DMS53 treated with DMSO at 0.1 percent for 48 hours (cell line): Measurements from ENCODE around the gene PLIN3.
"Not testable (repeated sequence)": the region's sequence is repeated elsewhere in the genome, so short reads cannot be mapped to it uniquely, and the experiment has no call there.

Source experiments
- DNase-seq: peaks from one replicate; lab custom pipeline; 2025; ENCODE audit not compliant: unreplicated experiment; lab: John Stamatoyannopoulos, UW

Gene PLIN3

DNA sequence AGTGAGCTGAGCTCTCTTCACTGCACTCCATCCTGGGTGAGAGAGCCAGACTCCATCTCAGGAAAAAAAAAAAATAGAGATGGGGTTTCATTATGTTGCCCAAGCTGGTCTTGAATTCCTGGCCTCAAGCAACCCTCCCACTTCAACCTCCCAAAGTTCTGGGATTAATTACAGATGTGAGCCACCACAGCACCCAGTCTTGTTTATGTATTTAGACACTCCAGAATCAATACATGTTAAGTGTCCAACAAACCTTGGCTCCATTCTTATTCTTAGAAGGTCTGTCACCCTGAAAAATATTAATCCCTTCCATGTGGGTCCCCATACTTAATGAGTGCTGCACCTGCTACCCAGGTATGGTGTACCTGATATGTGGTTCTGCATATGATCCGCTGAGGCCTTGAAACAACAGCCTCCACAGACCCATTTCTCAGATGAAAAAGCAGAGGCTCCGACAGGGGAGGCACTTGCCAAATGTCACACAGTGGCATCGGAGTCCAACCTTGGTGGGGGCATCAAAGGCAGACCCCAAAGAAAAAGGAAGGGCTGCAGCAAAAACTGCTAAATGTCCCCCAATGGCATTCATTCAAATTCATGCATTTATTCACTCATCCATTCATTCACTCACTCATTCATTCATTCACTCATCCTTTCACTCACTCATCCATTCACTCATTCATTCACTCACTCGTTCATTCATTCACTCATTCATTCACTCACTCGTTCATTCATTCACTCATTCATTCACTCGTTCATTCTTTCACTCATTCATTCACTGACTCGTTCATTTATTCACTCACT, 52.6 kb downstream of the PLIN3 start:
- DNase-seq: no peak

DNA sequence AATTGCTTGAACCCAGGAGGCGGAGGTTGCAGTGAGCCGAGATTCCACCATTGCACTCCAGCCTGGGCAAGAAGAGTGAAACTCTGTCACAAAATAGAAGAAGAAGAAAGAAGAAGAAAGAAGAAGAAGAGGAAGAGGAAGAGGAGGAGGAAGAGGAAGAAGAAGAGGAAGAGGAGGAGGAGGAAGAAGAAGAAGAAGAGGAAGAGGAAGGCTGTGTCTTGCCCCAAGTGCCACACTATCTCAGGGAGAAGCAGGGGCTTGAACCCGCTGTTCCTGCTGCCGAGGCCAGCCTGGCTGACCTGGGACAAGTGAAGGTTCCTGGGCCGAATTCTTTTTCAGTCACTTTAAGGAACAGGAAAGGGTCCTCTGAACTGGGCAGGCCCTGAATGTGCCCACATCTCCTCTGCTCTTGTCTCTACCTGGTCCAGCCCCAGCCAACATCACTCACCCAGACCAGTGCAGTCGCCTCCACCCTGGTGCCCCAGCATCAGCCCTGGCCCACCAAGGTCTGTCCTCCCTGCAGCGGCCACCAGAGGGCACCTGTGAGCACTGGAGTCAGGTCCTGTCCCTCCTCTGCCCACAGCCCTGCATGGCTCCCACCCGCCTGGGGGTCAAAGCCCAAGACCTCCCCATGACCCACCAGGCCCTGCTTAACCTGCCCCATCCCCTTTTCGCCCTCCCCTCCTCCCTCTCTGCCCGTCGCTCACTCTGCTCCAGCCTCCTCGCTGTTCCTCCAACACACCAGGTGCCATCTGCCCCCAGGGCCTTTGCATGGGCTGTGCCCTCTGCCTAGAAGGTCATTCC, 55.9 kb downstream of the PLIN3 start:
- peak; percentile 10 for DNase-seq

DNA sequence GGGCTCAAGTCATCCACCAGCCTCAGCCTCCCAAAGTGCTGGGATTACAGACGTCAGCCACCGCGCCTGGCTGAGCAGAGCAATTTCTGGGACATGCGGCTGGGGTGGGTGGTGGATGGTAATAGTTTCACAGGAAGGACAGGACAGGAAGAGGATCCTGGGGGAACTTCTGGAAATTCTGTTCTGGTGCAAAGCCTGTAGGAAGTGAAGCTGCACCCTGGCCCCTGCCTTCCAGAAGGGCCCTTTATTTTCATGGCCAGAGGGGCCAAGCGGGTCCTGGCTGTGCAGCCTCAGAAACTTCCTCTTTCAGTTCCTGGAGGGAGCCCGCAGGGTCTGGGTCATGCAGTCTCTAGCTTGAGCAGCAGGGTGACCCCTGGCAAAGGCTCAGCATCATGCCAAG, 60.3 kb downstream of the PLIN3 start:
- no peak for DNase-seq

DNA sequence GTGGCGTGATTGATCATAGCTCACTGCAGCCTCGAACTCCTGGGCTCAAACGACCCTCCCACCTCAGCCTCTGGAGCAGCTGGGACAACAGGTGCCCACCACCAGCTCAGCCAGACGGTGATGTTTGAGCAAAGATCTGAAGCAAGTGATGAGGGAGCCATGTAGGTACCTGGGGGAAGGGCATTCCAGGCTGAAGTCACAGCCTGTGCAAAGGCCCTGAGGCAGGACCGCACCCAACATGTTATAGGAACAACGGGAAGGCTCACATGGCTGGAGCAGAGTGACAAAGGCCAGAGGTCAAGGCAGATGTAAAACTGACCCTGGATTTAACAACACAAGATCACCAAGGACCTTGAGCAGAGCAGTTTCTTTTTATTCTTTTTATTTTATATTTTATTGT, 61.1 kb downstream of the PLIN3 start:
- DNase-seq: no peak

DNA sequence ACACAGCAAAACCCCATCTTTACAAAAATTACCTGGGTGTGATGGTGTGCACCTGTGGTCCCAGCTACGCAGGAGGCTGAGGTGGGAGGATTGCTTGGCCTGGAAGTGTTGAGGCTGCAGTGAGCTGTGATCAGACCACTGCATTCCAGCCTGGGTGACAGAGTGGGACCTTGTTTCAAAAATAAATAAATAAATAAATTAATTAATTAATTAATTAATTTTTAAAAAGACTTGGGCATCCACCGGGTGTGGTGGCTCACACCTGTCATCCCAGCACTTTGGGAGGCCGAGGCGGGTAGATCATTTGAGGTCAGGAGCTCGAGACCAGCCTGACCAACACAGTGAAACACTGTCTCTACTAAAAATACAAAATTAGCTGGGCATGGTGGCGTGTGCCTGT, 62.3 kb downstream of the PLIN3 start:
- DNase-seq: not testable (repeated sequence)

DNA sequence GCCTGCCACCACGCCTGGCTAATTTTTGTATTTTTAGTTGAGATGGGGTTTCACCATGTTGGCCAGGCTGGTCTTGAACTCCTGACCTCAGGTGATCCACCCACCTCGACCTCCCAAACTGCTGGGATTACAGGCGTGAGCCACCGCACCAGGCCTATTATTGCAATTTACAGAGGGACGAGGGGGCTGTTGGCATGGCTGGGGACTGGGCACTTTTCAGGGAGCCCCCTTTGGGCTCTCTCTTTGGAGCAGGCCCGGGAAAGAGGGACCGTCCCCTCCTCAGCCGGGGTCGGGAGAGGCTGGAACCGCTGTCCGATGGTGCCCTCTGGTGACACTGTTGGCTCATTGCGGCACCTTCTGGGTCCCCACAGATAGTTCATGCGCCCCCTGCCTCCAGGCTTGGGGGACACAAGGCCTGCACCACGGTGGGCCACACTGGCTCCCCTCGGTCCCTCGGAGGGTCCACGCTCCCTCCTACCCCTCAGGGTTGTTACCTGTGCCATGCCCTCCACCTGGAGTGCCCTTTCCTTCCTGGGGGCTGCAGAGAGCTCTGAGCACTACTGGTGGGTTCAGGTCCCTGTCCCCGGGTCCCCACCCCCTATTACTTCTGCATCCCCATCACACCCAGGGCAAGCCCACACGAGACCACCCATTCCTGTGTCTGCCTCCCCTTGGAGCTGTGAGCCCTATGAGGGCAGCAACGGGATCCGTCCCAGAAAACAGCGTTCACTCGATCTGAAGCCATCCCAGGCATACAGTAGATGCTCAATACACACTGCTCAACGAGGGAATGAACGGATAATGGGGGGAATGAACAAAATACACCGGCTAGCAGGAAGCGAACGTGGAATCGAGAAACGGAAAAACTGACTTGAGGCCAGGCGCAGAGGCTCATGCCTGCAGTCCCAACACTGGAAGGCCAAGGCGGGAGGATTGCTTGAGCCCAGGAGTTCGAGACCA, 63.5 kb downstream of the PLIN3 start:
- no peak for DNase-seq

DNA sequence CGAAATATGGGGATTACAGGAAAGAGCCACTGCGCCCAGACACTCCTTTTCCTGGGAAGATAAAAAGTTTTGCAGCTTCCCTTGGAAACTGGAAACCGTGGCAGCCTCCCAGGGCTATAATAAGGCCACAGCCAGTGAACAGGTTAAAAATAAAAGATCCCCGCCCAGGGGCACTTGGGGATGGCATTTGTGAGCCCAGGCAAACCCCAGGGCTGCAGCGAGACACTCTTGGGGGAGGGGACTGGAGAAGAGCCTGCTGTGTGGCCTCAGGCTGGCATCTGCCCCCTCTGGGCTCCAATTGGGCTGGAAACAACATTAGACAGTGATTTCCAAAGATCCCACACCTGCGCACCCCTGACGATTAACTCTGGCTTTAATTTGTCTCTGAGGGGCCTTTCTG, 64.8 kb downstream of the PLIN3 start:
- DNase-seq: no peak

DNA sequence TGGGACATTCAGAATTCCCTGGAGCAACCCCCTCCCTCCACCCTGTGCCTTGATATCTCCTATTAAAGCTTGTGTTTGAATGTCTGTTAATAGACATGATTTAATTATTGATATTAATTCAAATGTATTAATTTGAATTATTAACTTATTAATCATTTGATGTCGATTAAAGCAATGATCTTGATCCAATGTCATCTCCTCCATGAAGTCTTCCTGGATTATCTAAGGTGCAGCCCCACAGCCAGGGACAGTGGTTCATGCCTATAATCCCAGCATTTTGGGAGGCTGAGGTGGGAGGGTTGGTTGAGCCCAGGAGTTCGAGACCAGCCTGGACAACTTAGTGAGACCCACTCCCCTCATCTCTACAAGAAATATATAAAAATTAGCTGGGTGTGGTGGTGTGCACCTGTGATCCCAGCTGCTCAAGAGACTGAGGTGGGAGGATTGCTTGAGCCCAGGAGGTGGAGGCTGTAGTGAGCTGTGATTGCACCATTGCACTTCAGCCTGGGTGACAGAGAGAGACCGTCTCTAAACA, 66.3 kb downstream of the PLIN3 start:
- DNase-seq: no peak

DNA sequence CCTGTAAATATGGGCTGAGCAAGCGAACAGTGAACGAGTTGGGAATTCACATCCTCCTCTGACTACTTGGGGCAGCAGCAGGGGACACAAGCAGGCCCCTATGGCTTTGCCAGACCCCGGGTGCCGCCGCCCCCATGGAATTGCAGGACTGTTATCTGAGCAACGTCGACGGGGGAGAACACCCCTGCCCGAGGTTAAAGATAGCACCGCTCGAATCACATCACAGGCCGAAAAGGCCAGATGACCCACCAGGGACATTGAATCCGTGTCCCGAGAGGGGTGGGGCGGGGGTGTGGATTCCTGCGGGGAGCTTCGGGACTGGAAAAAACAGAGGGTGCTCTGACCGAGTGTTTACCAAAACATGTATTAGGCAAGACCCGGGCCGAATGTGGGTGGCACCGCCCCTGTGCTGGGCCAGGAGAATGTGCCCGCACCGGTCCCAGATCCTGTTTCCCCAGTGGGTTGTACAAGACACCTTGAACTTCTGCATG, 66.8 kb downstream of the PLIN3 start:
- DNase-seq: no peak

DNA sequence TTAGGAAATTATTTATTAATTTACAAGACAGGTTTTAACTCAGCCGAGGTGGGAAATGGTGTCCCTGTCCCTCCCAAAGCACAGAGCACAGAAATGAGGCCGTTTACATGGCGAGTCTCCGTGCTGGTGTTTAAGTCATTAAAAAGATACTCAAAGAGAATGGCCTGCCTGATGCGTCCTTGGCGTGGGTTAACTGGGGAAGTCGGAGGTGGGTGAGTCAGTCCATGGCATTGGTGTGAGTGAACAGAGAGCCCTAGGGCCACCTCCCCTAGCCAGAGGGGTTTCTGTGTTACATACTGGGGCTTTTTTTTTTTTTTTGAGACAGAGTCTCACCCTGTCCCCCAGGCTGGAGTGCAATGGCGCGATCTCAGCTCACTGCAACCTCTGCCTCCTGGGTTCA, 72.1 kb downstream of the PLIN3 start:
- no peak for DNase-seq

DNA sequence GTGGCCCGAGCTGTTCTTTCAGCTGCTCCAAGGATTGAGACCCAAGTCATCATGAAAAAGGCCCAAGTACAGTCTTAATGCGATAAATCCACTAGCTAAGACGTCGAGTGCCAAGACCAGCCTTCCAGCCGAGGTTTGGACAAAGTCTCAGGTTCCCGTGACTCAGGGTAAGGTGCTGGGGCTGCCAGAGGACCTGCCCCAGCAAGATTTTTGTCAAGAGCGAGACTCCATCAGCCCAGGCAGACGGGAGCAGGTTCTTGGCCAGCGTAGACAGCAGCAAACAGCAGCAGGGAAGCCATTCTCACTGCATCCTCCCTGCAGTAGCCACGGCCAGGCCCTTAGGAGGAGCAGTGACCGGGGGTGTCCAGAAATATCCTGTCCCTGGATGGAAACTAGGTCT, 72.5 kb downstream of the PLIN3 start:
- no peak for DNase-seq

DNA sequence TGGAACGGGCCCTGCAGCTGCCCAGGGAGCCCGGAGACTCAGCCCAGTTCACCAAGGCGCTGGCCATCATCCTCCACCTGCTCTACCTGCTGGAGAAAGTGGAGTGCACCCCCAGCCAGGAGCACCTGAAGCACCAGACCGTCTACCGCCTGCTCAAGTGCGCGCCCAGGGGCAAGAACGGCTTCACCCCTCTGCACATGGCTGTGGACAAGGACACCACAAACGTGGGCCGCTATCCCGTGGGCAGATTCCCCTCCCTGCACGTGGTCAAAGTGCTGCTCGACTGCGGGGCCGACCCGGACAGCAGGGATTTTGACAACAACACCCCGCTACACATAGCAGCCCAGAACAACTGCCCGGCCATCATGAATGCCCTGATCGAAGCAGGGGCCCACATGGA, 74.2 kb downstream of the PLIN3 start:
- not testable (repeated sequence) for DNase-seq

DNA sequence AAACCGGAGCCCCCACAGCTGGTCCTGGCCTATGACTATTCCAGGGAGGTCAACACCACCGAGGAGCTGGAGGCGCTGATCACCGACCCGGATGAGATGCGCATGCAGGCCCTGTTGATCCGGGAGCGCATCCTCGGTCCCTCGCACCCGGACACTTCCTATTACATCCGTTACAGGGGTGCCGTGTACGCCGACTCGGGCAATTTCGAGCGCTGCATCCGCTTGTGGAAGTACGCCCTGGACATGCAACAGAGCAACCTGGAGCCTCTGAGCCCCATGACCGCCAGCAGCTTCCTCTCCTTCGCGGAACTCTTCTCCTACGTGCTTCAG, 74.6 kb downstream of the PLIN3 start:
- DNase-seq: not testable (repeated sequence)

DNA sequence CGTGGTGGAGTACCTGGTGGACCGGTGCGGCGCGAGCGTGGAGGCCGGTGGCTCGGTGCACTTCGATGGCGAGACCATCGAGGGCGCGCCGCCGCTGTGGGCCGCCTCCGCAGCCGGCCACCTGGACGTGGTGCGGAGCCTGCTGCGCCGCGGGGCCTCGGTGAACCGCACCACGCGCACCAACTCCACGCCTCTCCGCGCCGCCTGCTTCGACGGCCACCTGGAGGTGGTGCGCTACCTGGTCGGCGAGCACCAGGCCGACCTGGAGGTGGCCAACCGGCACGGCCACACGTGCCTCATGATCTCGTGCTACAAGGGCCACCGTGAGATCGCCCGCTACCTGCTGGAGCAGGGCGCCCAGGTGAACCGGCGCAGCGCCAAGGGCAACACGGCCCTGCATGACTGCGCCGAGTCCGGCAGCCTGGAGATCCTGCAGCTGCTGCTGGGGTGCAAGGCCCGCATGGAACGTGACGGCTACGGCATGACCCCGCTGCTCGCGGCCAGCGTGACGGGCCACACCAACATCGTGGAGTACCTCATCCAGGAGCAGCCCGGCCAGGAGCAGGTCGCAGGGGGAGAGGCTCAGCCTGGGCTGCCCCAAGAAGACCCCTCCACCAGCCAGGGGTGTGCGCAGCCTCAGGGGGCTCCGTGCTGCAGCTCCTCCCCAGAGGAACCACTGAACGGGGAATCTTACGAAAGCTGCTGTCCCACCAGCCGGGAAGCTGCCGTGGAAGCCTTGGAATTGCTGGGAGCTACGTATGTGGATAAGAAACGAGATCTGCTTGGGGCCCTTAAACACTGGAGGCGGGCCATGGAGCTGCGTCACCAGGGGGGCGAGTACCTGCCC, 75.2 kb downstream of the PLIN3 start:
- not testable (repeated sequence) for DNase-seq

DNA sequence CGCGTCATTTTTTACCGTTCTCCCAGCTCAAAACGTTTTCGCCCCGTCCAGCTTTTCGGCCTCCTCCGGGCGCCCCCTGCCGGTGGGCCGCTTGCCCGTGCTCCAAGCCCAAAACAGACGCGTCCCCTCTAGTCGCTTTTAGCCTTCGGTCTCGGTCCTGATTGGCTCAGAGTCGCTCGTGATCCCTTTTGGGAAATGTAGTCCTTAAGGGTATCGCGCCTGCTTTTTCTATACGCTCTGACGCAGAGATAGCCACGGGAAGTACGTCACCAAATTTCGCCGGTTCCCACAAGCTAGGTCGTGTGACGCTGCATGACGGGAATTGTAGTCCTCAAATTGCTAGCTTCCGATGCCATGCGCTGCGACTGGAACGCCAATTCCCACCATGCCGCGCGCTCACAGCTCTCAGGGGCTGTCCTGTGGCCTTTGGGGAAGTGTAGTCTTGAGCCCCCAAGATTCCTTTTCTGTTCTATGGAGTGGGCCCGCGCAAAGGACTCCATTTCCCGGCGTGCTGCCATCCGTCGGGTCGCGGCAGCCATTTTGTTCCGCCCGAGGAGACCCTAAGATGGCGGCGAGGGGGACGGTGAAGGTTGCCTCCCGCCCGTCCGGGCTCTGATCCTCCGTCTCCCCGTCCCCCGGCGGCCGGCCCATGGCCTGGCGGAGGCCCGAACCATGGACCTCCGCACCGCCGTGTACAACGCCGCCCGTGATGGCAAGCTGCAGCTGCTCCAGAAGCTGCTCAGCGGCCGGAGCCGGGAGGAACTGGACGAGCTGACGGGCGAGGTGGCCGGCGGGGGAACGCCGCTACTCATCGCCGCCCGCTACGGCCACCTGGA, 76.1 kb downstream of the PLIN3 start, which contains the start of gene FEM1A:
Gene FEM1A, plus strand, starts transcription at position 552 of the 836 bp plus-strand sequence. Its CDS starts 121 bp downstream, at position 673.
- DNase-seq: peak; percentile 97
